Mucosa of descending colon (tissue), 3 donors: Measurements from ENCODE around the gene DCHS2. TPM values are rescaled to one million over a fixed set of nuclear protein-coding genes. Genes with fewer than 3 reads are reported as not detected.

Source experiments
- ATAC-seq: fragments of 200-7000 bp; cut with Tn5 transposase; one replicate; pipeline ENCODE4 v1.9.1; 2020; ENCODE audit warnings: mild to moderate bottlenecking, moderate library complexity
- DNase-seq, 3 donors: peaks; one replicate each; pipeline ENCODE4 v3.0.0-alpha.2; 2020
- H3K36me3 ChIP-seq: fragments of 200-600 bp; one replicate; pipeline ENCODE4 v1.8.0; 2021; ENCODE audit warnings: low read depth, mild to moderate bottlenecking
- H3K4me1 ChIP-seq: fragments of 200-600 bp; one replicate; pipeline ENCODE4 v1.8.0; 2021; ENCODE audit warnings: low read depth, mild to moderate bottlenecking
- H3K4me3 ChIP-seq: fragments of 200-600 bp; one replicate; pipeline ENCODE4 v1.8.0; 2021; ENCODE audit warnings: mild to moderate bottlenecking
- H3K9me3 ChIP-seq: fragments of 200-600 bp; one replicate; pipeline ENCODE4 v1.8.0; 2021; ENCODE audit warnings: mild to moderate bottlenecking
- intact Hi-C, 2 donors: fragments of 100-400 bp; cut with DNase I in 1 of 2; cut with micrococcal nuclease in 1 of 2; formaldehyde crosslinking; loops; one replicate each; pipeline versions ENCODE4 v1.11.0 to v1.11.1; 2022; cut with DNase I, micrococcal nuclease
- total RNA-seq, 3 donors: library from RNA; stranded (reverse); fragmentation: NEBNext Ultra II Directional in 2 of 3; extraction: Animal tissue kit (Norgen Biotek cat#: 25700) in 2 of 3; gene quantifications; one replicate each; pipeline versions ENCODE4 v1.2.1 to v1.2.4, GENCODE V29; 2021 to 2023
- TF ChIP-seq, protein P1 (sequence below): fragments of 200-600 bp; IDR thresholded peaks from one replicate; pipeline ENCODE4 v1.8.0; 2022; ENCODE audit warnings: antibody characterized with exemption, mild to moderate bottlenecking
- donor health status: DM: no; HTN: no; CAD: no; lungs with moderate emphysema.
- donor health status: DM: no; HTN: no; CAD: no.
- donor health status: DM: no; HTN: yes; CAD: no.

The DCHS2 gene
- total RNA-seq, 3 donors from 2014 or later, result 0.58 to 9.6 (median 1.1) TPM

DNA sequence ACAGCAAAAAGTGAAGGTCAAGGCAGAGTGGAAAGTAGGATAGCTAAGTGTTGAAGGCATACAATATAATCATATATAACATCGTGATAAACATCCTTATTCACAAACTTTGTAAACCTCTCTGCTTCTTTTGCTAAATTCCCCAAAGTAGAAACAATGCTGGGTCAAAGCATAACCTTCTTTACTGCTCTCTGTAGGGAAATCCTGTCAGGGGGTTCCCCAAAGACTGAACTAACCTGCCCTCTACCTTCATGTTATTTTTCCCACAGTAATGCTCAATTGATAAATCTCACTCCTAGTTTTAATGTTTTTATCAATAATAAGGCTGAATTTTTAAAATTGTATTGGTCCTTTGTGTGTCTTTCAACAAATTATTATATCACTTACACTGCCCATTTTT lies 55.7 kb downstream of the DCHS2 start:
- Histone ChIP-seq H3K36me3 (no peaks in the 10 kb centered on the region), H3K9me3 (no peaks in the 10 kb centered on the region), H3K4me1 (no peaks in the 10 kb centered on the region), H3K4me3 (no peak overlapping the region)
- no peak for DNase-seq
- TF ChIP-seq, protein P1, sequence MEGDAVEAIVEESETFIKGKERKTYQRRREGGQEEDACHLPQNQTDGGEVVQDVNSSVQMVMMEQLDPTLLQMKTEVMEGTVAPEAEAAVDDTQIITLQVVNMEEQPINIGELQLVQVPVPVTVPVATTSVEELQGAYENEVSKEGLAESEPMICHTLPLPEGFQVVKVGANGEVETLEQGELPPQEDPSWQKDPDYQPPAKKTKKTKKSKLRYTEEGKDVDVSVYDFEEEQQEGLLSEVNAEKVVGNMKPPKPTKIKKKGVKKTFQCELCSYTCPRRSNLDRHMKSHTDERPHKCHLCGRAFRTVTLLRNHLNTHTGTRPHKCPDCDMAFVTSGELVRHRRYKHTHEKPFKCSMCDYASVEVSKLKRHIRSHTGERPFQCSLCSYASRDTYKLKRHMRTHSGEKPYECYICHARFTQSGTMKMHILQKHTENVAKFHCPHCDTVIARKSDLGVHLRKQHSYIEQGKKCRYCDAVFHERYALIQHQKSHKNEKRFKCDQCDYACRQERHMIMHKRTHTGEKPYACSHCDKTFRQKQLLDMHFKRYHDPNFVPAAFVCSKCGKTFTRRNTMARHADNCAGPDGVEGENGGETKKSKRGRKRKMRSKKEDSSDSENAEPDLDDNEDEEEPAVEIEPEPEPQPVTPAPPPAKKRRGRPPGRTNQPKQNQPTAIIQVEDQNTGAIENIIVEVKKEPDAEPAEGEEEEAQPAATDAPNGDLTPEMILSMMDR, result no peak
- no peak for ATAC-seq
- intact Hi-C loops, result no loop called here

DNA sequence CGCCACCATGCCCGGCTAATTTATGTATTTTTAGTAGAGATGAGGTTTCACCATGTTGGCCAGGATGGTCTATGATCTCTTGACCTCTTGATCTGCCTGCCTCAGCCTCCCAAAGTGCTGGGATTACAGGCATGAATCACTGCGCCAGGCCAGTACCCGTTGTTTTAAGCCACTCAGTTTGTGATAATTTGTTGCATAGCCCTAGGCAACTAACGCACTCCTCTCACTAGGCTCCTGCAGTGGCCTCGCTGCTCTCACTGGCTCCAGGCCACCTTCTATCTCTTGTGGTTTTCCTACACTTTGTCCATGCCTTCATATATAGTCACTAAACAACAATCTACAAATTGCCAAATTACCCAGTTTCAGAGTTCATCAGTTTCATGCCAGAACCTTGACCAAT lies 58.1 kb downstream of the DCHS2 start:
- ATAC-seq (no peak), DNase-seq (no peak)
- Histone ChIP-seq H3K36me3 (no peaks in the 10 kb centered on the region), H3K9me3 (no peaks in the 10 kb centered on the region), H3K4me3 (no peak overlapping the region), H3K4me1 (no peaks in the 10 kb centered on the region)
- intact Hi-C loops, result no loop called here
- TF ChIP-seq, protein P1, result no peak

DNA sequence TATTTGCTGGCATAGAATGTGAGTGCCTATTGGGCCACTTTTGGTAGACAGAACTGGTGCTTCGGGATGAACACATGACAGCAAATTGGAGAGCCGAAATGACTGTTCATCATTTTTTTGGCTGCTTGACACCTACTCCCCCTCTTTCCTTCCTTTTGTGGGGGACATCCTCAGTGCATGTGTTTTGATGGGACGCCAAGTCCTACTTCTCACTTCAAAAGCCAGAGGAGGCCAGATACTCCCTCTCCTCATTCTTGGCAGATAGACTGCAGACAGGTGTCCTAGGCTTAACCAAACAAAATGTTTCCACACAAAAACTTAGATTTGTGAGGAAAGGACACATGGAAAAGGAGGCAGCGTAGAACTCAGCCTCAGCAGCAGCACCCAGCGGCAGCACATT lies 62.4 kb downstream of the DCHS2 start:
- TF ChIP-seq, protein P1, result no peak
- DNase-seq (no peak), ATAC-seq (no peak)
- intact Hi-C loops, result no loop called here
- Histone ChIP-seq H3K36me3 (no peaks in the 10 kb centered on the region), H3K4me3 (no peak overlapping the region), H3K9me3 (no peaks in the 10 kb centered on the region), H3K4me1 (no peaks in the 10 kb centered on the region)

DNA sequence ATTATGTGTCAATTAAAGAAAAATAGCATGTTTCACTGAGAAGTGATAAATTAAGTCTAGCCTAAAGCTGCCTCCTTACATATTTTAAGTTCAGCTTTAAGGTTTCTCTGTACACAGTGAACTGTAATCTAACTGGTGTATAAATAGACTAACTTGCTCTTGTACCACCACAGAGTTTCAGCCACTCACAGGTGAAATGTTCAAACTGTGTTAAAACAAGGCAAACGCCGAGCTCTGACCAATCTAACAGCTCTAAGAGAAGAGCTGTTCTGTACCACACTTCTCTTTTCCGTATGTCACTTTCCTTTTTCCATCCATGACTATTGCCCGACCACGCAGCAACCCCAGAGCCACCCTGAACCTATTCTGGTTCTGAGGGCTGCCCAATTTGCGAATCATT lies 64.5 kb downstream of the DCHS2 start:
- DNase-seq (no peak), ATAC-seq (no peak)
- TF ChIP-seq, protein P1, result no peak
- H3K9me3 ChIP-seq, result no peaks in the 10 kb centered on the region
- intact Hi-C loops, result no loop called here
- H3K4me1 ChIP-seq, result peaks cover 4% of the 10 kb centered on the region
- H3K36me3 ChIP-seq, result no peaks in the 10 kb centered on the region
- H3K4me3 ChIP-seq, result no peak overlapping the region

DNA sequence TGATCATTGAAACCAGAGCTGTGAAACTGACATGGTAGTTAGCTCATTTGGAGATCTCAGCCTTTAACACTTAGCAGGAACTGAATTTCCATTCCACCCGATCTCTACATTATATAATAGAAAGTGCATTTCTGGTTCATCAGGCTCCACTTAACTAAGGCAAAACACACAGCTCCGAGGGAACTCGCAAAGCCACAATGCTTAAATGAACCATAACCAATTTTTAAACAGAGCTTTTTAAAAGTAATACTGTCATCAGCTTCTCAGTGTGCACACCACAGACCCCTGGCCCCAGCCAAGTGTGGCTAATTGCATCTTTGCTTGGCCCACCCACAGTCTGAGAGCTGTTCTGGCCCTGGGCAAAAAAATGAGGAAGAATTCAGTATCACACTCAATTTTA lies 66.1 kb downstream of the DCHS2 start:
- H3K4me1 ChIP-seq, result peaks cover 4% of the 10 kb centered on the region
- TF ChIP-seq, protein P1, result no peak
- DNase-seq (no peak), ATAC-seq (no peak)
- intact Hi-C loops, result no loop called here
- no peak overlapping the region for H3K4me3 ChIP-seq
- no peaks in the 10 kb centered on the region for H3K9me3 ChIP-seq
- H3K36me3 ChIP-seq, result no peaks in the 10 kb centered on the region

DNA sequence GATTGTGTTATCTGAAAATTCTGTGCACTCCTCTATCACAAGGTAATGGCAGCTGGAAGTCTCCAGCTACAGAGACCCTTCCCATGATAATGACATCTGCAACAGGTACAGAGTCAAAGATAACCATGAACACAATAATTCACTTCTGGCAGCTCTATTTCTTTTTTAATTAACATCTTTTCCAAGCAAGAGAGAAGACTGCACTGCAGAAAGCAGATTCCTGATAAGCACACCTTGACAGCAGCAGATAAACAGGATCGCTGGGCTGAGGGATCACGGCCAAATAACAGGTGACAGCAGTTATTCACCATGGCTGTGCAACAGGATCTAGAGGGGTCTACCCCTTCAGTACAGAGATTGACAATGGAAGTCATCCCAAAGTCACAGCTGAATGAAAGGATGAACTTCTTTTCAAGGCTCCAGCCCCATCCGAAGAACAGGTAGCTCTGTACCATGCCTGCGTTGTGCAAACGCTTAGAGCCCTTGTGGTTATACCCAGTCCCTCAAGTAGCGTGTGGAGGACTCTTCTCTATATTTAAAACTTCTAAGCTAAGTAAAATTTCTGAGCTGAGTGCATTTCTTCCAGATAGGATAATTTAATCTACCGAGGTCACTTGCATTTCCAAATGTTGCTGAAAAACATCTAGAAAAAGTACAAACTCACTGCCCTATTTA lies 66.7 kb downstream of the DCHS2 start:
- Histone ChIP-seq H3K9me3 (no peaks in the 10 kb centered on the region), H3K36me3 (no peaks in the 10 kb centered on the region), H3K4me1 (peaks cover 4% of the 10 kb centered on the region), H3K4me3 (no peak overlapping the region)
- intact Hi-C loops, result no loop called here
- TF ChIP-seq, protein P1, result no peak
- DNase-seq (no peak), ATAC-seq (no peak)
